HG02943 (cell line): ENCODE results near the gene SLC9A1.
"Not testable (repeated sequence)": the region's sequence is repeated elsewhere in the genome, so short reads cannot be mapped to it uniquely, and the experiment has no call there.

Experiments used
- ATAC-seq: cut with Tn5 transposase; IDR thresholded peaks from one replicate; pipeline ENCODE4 v1.9.1; 2021; ENCODE audit warnings: mild to moderate bottlenecking, low read depth, moderate library complexity; ENCODE audit not compliant: unreplicated experiment

SLC9A1 gene

GRCh38 chr1:27154991-27155781 lies at the start of gene SLC9A1:
Gene SLC9A1, minus strand, starts transcription at chr1:27155125. Its CDS starts 791 bp downstream, at chr1:27154334.
- ATAC-seq = peak; percentile 64

- no peak for ATAC-seq
Measured at GRCh38 chr1:27203946-27204345, 49.0 kb upstream of the SLC9A1 start.

GRCh38 chr1:27201295-27201694 lies 46.4 kb upstream of the SLC9A1 start:
- no peak for ATAC-seq

GRCh38 chr1:27193194-27193593 lies 38.3 kb upstream of the SLC9A1 start:
- no peak for ATAC-seq

GRCh38 chr1:27192039-27192529 lies 37.2 kb upstream of the SLC9A1 start:
- no peak for ATAC-seq

- ATAC-seq = not testable (repeated sequence)
Measured at GRCh38 chr1:27184665-27185064, 29.7 kb upstream of the SLC9A1 start.

- no peak for ATAC-seq
Measured at GRCh38 chr1:27179979-27180378, 25.1 kb upstream of the SLC9A1 start.

- no peak for ATAC-seq
Measured at GRCh38 chr1:27179379-27179778, 24.5 kb upstream of the SLC9A1 start.

GRCh38 chr1:27176954-27177353 lies 22.0 kb upstream of the SLC9A1 start:
- ATAC-seq = no peak

- ATAC-seq = no peak
Measured at GRCh38 chr1:27176323-27176722, 21.4 kb upstream of the SLC9A1 start.

GRCh38 chr1:27172992-27173391 lies 18.1 kb upstream of the SLC9A1 start:
- not testable (repeated sequence) for ATAC-seq

GRCh38 chr1:27166929-27167328 lies 12.0 kb upstream of the SLC9A1 start:
- no peak for ATAC-seq

- no peak for ATAC-seq
Measured at GRCh38 chr1:27166351-27166802, 11.5 kb upstream of the SLC9A1 start.

- ATAC-seq = no peak
Measured at GRCh38 chr1:27163093-27163492, 8.2 kb upstream of the SLC9A1 start.

- no peak for ATAC-seq
Measured at GRCh38 chr1:27162090-27162489, 7.2 kb upstream of the SLC9A1 start.

GRCh38 chr1:27161594-27161993 lies 6.7 kb upstream of the SLC9A1 start:
- no peak for ATAC-seq

GRCh38 chr1:27157194-27157593 lies 2.3 kb upstream of the SLC9A1 start:
- ATAC-seq = no peak

GRCh38 chr1:27154469-27154990 lies 395 bp downstream of the SLC9A1 start:
- ATAC-seq = peak; percentile 36

- ATAC-seq = no peak
Measured at GRCh38 chr1:27153927-27154358, 982 bp downstream of the SLC9A1 start.

GRCh38 chr1:27153549-27153886 lies 1.4 kb downstream of the SLC9A1 start:
- ATAC-seq = no peak

GRCh38 chr1:27152829-27153548 lies 1.9 kb downstream of the SLC9A1 start:
- ATAC-seq = no peak
